B cell (primary cell): Measurements from ENCODE around the gene SOX13.

Experiments used
- EZH2 ChIP-seq: IDR thresholded peaks from 2 replicates; pipeline ENCODE4 v1.6.1; 2012; ENCODE audit warnings: borderline replicate concordance, low read depth, mild to moderate bottlenecking, moderate library complexity, low read length; ENCODE audit not compliant: insufficient read depth, poor library complexity, severe bottlenecking
- TF ChIP-seq, protein P1 (sequence below): fragments of 200-600 bp; IDR thresholded peaks from one replicate; pipeline ENCODE4 v1.8.0; 2022; ENCODE audit warnings: antibody characterized with exemption, mild to moderate bottlenecking

DNA sequence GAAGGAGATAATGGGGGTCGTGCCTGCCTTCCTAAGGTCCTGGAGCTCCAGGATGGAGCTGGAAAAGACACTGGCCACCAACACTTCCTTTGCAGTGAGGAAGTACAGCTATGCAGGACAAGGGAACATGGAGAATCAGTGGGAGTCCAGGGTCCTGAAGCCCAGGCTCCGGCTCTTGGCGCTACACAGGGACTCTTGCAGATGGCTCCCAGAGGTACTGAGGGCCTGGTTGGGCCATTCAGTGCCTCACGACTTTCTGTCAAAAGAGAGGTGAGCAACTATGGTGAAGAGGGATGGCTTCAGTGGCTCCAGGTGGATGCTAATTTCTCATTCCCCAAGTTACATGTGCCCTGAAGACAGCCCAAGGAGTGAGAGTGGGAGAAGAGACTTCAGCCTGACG is 80.8 kb downstream of the SOX13 start:
- TF ChIP-seq, protein P1, sequence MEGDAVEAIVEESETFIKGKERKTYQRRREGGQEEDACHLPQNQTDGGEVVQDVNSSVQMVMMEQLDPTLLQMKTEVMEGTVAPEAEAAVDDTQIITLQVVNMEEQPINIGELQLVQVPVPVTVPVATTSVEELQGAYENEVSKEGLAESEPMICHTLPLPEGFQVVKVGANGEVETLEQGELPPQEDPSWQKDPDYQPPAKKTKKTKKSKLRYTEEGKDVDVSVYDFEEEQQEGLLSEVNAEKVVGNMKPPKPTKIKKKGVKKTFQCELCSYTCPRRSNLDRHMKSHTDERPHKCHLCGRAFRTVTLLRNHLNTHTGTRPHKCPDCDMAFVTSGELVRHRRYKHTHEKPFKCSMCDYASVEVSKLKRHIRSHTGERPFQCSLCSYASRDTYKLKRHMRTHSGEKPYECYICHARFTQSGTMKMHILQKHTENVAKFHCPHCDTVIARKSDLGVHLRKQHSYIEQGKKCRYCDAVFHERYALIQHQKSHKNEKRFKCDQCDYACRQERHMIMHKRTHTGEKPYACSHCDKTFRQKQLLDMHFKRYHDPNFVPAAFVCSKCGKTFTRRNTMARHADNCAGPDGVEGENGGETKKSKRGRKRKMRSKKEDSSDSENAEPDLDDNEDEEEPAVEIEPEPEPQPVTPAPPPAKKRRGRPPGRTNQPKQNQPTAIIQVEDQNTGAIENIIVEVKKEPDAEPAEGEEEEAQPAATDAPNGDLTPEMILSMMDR = no peak
- TF ChIP-seq EZH2 = no peak
